Measurements from ENCODE around the gene SALL4. TPM values are rescaled to one million over a fixed set of nuclear protein-coding genes. Genes with fewer than 3 reads are reported as not detected.

SALL4 gene
- total and polyA plus RNA-seq, 2 experiments from 2014 or later, result 122 to 227 TPM

- TF ChIP-seq ZNF462 (CRISPR knock-in tag; IDR thresholded peaks at IDR 0.05) (no peak), CREB1 (CRISPR knock-in tag; IDR thresholded peaks at IDR 0.05; ENCODE audit: low read depth) (no peak), ETS1 (IDR thresholded peaks at IDR 0.05) (no peak), ZNF331 (CRISPR knock-in tag; IDR thresholded peaks at IDR 0.05; ENCODE audit: low read depth) (no peak), EZH2 (IDR thresholded peaks at IDR 0.05; ENCODE audit: low read depth, unreplicated experiment) (no peak), JUNB (IDR thresholded peaks at IDR 0.05; ENCODE audit: unreplicated experiment) (no peak), ZNF114 (CRISPR knock-in tag; IDR thresholded peaks at IDR 0.05) (no peak), CTCF (conservative IDR thresholded peaks at IDR 0.05; ENCODE audit: low read depth in 2 of 2) (no peak)
These were observed 6.0 kb downstream of the SALL4 start (continued) for GRCh38 chr20:51796340-51796739.

All from GM23338 (cell line).